Muscle of leg (tissue), 11 donors: ENCODE measurements around the gene ZNF598. TPM values are rescaled to one million over a fixed set of nuclear protein-coding genes. Genes with fewer than 3 reads are reported as not detected.
"Not testable (repeated sequence)": the region's sequence is repeated elsewhere in the genome, so short reads cannot be mapped to it uniquely, and the experiment has no call there.

Source experiments
- DNase-seq: peaks from one replicate; pipeline ENCODE4 v3.0.0; 2013
- H3K27ac ChIP-seq: one replicate; pipeline ENCODE4 v1.5.1; 2013; ENCODE audit warnings: mild to moderate bottlenecking, low read length, control low read depth
- H3K27me3 ChIP-seq: one replicate; pipeline ENCODE4 v1.6.1; 2013; ENCODE audit warnings: low read length; ENCODE audit not compliant: control insufficient read depth, insufficient read depth
- H3K36me3 ChIP-seq: one replicate; pipeline ENCODE4 v1.6.1; 2013; ENCODE audit warnings: low read length; ENCODE audit not compliant: control insufficient read depth, insufficient read depth
- H3K4me1 ChIP-seq: one replicate; pipeline ENCODE4 v1.6.1; 2013; ENCODE audit warnings: low read length; ENCODE audit not compliant: control insufficient read depth, insufficient read depth
- H3K4me3 ChIP-seq: one replicate; pipeline ENCODE4 v1.5.1; 2013; ENCODE audit warnings: low read length, control low read depth
- H3K9me3 ChIP-seq: replicated peaks from 2 replicates; pipeline ENCODE4 v1.6.1; 2013; ENCODE audit warnings: low read depth, low read length; ENCODE audit not compliant: control insufficient read depth
- WGBS: methylation state at CpG from one replicate; pipeline ENCODE4 v1.1.5; 2013; ENCODE audit warnings: missing lambda C conversion rate; ENCODE audit not compliant: insufficient coverage; 5-methylcytosine and 5-hydroxymethylcytosine counted together
- polyA plus RNA-seq, 8 donors: library from polyadenylated mRNA; unstranded; fragments of 120-200 nt; gene quantifications; one replicate each; pipeline versions ENCODE4 v1.2.1 to v1.2.3, GENCODE V29; 2013; ENCODE audit warnings: inconsistent platforms in 1 of 8, low replicate concordance in 1 of 8; ENCODE audit not compliant: insufficient read length in 8 of 8, insufficient read depth in 1 of 8
- total RNA-seq: library from RNA; stranded (reverse); fragments of 120-200 nt; gene quantifications from one replicate; pipeline ENCODE4 v1.2.4, GENCODE V29; 2013

Gene ZNF598
- total and polyA plus RNA-seq, 9 donors: 6.6 to 28.6 (median 23.5) TPM

DNA sequence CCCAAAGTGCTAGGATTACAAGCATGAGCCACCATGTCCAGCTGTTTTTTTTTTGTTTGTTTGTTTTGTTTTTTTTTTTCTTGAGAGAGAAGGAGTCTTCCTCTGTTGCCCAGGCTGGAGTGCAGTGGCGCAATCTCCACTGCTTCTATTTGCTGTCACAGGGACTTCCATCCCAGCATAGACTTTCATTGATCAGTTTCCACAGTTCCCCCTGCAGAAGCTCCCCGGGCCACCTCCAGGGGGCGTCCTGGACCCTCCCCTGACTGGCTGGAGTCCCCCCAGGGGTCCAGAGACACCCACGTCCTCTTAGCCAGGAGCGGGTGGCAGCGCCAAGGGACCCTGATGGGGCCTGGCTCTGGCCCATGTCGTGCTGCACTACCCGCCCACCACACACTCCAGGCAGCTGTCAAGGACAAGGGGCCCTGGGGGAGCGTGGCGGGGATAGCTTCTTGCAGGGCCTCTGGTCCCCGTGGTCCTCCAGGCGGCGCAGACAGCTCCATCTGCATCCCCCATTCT is 6.8 kb upstream of the ZNF598 start:
- Histone ChIP-seq H3K9me3 (no peaks in the 10 kb centered on the region), H3K4me3 (no peak overlapping the region), H3K36me3 (no peaks in the 10 kb centered on the region), H3K4me1 (peaks cover 28% of the 10 kb centered on the region), H3K27ac (no peak overlapping the region), H3K27me3 (peaks cover 25% of the 10 kb centered on the region)
- 22% methylated on average over 12 of the region's 13 CpGs for WGBS
- DNase-seq: no peak

DNA sequence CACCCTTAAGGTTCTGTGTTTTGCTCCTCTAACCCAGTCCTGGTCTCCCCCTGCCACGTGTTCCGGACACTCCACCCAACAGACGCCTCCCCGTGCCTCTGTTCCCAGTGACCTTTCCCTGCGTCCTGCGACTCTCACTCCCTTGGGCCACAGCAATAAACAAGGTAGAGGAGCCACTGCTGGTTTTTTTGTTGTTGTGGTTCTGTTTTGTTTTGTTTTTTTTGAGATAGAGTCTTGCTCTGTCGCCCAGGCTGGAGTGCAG is 6.3 kb upstream of the ZNF598 start:
- WGBS: no CpG with 5 or more reads among the region's 7 CpGs
- no peaks in the 10 kb centered on the region for H3K9me3 ChIP-seq
- no peak for DNase-seq

DNA sequence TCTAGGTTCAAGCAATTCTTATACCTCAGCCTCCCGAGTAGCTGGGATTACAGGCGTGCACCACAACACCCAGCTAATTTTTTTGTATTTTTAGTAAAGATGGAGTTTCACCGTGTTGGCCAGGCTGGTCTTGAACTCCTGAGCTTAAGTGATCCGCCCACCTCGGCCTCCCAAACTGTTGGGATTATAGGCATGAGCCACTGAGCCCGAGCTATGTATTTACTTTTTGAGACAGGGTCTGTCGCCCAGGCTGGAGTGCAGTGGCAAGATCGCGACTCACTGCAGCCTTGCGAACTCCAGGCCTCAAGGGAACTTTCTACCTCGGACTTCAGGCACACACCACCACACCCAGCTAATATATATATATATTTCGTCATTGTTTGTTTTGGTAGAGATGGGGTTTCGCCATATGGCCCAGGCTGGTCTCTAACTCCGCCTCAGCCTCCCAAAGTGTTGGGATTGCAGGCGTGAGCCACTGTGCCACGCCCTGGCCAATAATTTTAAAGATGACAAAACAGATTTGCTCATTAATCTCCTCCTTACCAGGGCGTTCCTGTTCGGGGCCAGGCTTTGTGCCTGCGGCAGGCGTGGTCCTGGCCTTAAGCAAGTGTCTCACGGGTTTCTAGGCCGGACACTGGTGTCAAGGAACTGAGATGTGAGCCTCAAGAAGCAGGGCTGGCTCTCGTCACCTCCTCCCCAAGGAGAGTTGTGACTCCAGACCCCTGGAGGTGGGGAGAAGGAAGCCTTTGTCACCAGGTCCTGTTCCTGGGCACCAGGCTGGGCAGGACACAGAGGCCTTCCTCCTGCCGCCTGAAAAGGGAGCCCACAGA is 5.7 kb upstream of the ZNF598 start:
- DNase-seq: no peak
- H3K27ac ChIP-seq: peak overlapping the region; percentile 29
- H3K27me3 ChIP-seq: peaks cover 17% of the 10 kb centered on the region
- H3K9me3 ChIP-seq: no peaks in the 10 kb centered on the region
- WGBS: 67% methylated on average over 14 of the region's 24 CpGs
- H3K4me3 ChIP-seq: no peak overlapping the region
- H3K36me3 ChIP-seq: no peaks in the 10 kb centered on the region
- peaks cover 26% of the 10 kb centered on the region for H3K4me1 ChIP-seq

More for the DNA sequence above, 6.3 kb upstream of the ZNF598 start:
- no peak overlapping the region for H3K4me3 ChIP-seq
- peaks cover 27% of the 10 kb centered on the region for H3K4me1 ChIP-seq
- H3K27me3 ChIP-seq: peaks cover 22% of the 10 kb centered on the region
- no peaks in the 10 kb centered on the region for H3K36me3 ChIP-seq
- H3K27ac ChIP-seq: peak overlapping the region; percentile 29

DNA sequence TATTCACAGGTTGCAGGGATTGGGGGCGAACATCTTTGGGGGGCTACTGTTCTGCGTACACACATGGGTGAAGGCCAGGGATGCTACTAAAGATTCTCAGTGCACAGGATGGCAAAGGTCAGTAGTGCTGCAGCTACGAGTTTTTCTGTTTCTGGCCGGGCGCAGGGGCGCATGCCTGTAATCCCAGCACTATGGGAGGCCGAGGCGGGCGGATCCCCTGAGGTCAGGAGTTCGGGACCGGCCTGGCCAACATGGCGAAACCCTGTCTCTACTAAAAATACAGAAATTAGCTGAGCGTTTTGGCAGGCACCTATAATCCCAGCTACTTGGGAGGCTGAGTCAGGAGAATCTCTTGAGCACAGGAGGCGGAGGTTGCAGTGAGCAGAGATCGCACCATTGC is 3.9 kb upstream of the ZNF598 start:
- Histone ChIP-seq H3K4me3 (no peak overlapping the region), H3K27ac (no peak overlapping the region), H3K4me1 (peaks cover 27% of the 10 kb centered on the region), H3K27me3 (peaks cover 2% of the 10 kb centered on the region), H3K9me3 (no peaks in the 10 kb centered on the region), H3K36me3 (no peaks in the 10 kb centered on the region)
- DNase-seq: no peak
- WGBS: 78% methylated on average over 13 of the region's 15 CpGs

DNA sequence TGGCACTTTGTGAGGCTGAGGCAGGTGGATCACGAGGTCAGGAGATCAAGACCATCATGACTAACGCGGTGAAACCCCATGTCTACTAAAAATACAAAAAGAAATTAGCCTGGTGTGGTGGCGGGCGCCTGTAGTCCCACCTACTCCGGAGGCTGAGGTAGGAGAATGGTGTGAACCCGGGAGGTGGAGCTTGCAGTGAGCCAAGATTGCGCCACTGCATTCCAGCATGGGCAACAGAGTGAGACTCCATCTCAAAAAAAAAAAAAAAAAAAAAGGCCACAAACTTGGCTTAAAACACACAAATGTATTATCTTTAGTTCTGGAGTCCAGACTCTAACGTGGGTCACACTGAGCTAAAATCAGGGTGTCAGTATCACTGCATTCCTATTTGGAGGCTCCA is 2.1 kb upstream of the ZNF598 start:
- H3K36me3 ChIP-seq, H3K27me3 ChIP-seq, H3K27ac ChIP-seq, DNase-seq, H3K4me3 ChIP-seq, H3K9me3 ChIP-seq: not testable (repeated sequence)
- WGBS: 76% methylated on average over 5 of the region's 9 CpGs
- peaks cover 42% of the 10 kb centered on the region for H3K4me1 ChIP-seq

DNA sequence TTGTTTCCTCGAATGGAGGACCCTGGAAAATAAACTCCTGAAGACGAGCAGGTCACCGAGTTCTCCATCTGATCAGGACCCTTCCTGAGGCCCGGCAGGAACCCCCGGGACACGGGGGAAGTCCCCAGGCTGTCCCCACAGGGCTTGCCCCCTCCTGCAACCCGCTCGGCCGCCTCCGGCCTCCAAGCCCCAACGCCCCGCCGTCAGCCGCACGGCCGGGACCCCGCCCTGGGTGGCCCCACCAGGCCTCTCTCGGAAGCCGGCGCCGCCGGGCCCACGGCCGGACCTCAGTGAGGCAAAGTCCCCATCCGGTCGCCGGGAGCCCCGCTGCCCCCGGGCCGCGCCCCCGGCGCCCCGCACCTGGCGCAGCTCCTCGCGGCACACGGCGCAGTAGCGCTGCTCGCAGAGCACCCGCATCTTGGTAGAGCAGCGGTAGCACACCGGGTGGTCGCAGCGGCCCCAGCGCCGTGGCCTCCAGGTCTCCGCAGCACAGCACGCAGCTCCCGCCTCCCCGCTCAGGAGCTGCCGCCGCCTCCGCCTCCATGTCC is 383 bp downstream of the ZNF598 start:
- H3K4me3 ChIP-seq: peak overlapping the region; percentile 65
- WGBS: under 1% methylated on average over 55 of the region's 55 CpGs
- no peaks in the 10 kb centered on the region for H3K9me3 ChIP-seq
- H3K27me3 ChIP-seq: no peaks in the 10 kb centered on the region
- no peak for DNase-seq
- H3K36me3 ChIP-seq: peaks cover 13% of the 10 kb centered on the region
- H3K27ac ChIP-seq: peak overlapping the region; percentile 77
- peaks cover 55% of the 10 kb centered on the region for H3K4me1 ChIP-seq

DNA sequence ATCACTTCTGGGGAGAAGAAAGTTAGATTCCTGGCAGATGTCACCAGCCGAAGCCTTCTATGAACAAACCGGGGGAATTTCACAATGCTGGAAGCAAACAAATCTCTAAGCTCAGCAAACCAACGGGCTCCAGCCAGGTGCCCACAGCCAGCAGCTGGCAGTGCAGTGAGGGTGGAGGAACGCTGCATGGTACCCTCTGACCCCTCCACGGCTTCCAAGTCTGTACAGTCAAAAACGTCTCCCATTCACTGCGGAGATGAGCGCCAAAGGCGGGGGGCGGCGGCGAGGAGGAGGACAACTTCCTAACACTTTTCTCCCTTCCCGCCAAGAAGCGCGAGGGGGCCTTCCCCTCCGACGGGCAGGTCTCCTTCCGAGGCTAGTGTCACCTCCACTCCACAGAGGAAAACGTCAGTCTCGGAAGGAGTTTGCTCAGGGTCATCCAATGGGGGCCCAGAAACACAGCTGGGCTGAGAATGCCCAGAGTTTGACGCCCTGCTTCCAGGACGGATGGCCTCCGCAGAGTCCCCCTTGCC is 924 bp downstream of the ZNF598 start:
- peaks cover 60% of the 10 kb centered on the region for H3K4me1 ChIP-seq
- H3K9me3 ChIP-seq: no peaks in the 10 kb centered on the region
- WGBS: 3% methylated on average over 14 of the region's 23 CpGs
- H3K4me3 ChIP-seq: peak overlapping the region; percentile 65
- no peak for DNase-seq
- H3K36me3 ChIP-seq: peaks cover 13% of the 10 kb centered on the region
- H3K27me3 ChIP-seq: no peaks in the 10 kb centered on the region
- H3K27ac ChIP-seq: peak overlapping the region; percentile 77

DNA sequence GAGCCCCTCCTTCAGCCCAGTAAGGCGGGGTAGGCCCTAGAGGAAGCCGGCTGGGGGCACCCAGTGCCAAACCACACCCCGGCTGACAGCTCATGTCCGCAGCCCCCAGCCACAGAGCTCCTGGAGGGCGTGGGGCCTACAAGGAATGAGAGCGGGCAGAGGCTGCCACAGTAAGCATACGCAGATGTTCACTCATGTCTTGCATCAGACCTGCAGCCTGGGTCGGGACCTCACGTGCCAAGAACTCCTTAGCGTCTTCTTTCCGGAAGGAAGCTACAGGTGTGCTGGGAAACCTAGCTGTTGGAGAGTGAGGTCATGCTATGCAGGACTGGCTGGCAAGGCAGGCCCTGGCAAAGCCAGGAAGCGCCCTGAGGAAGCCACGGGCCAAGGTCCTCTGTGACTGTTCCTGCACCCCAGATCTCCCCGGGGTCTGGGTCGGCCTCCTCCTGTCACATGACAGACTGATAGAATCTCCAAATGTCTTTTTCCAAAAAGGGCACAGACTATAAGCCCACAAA is 1.6 kb downstream of the ZNF598 start:
- no peak overlapping the region for H3K4me3 ChIP-seq
- H3K36me3 ChIP-seq: peaks cover 19% of the 10 kb centered on the region
- 52% methylated on average over 10 of the region's 15 CpGs for WGBS
- H3K27me3 ChIP-seq: no peaks in the 10 kb centered on the region
- peaks cover 67% of the 10 kb centered on the region for H3K4me1 ChIP-seq
- peak overlapping the region; percentile 77 for H3K27ac ChIP-seq
- no peaks in the 10 kb centered on the region for H3K9me3 ChIP-seq
- DNase-seq: no peak

DNA sequence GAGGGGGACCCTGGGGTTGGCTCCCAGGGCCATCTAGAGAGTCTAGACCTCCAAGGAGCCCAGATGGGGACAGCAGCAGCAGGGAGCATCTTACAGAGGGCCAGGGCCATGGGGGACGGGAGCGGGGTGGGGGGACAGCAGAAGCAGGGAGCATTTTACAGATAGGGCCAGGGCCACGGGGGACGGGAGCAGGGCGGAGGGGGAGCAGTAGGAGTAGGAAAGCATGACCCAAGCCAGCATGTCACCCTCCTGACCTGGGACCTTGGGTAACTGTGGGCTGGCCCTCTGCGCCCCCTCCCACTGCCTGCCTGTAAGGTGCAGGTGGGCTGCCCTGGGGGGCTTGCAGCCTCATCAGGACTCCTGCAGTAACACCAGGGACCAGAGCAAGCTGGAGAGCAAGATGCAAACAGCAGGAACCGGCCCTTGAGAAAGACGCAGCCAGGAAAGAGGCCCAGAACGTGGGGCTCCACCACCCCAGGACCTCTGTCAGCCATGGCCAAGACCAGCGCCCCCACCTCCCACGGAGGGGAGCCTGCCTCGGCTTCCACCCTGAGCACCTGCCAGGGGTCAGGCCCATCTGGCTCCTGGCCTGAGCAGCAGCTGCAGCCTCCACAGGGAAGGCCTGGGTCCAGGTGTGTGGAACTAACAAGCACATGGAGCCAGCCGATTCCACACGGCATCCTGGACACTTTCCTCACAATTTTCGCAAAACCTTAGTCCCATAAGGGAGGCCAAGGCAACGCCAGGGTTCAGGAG is 2.4 kb downstream of the ZNF598 start:
- no peak for DNase-seq
- no peak overlapping the region for H3K27ac ChIP-seq
- peaks cover 75% of the 10 kb centered on the region for H3K4me1 ChIP-seq
- H3K4me3 ChIP-seq: no peak overlapping the region
- no peaks in the 10 kb centered on the region for H3K27me3 ChIP-seq
- 53% methylated on average over 13 of the region's 16 CpGs for WGBS
- H3K9me3 ChIP-seq: no peaks in the 10 kb centered on the region
- peaks cover 27% of the 10 kb centered on the region for H3K36me3 ChIP-seq

DNA sequence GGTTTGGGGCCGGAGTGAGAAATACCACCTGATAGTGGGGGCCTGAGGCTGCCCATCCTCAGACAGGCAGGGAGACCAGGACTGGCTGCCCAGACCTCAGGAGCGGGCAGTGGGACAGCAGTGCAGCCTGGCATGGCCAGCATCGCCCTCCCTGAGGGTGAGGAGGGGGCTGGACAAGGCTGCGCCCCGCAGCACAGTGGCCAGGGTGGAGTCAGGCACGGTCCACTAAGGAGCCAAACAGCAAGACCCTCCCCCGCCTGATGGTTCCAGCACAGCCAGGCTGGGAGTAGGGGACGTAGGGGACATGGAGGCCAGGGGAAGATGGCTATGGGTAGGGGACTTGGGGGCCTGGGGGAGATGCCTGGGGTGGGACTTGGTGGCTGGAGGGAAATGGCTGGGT is 3.3 kb downstream of the ZNF598 start:
- Histone ChIP-seq H3K27me3 (no peaks in the 10 kb centered on the region), H3K36me3 (peaks cover 36% of the 10 kb centered on the region), H3K4me1 (peaks cover 77% of the 10 kb centered on the region), H3K27ac (peak overlapping the region; percentile 3), H3K4me3 (no peak overlapping the region), H3K9me3 (no peaks in the 10 kb centered on the region)
- WGBS: 90% methylated on average over 8 of the region's 8 CpGs
- DNase-seq: no peak
